Right lobe of liver (tissue), 6 donors: ENCODE data around the gene GPX5. TPM values are rescaled to one million over a fixed set of nuclear protein-coding genes. Genes with fewer than 3 reads are reported as not detected.
"Not testable (repeated sequence)": the region's sequence is repeated elsewhere in the genome, so short reads cannot be mapped to it uniquely, and the experiment has no call there.

Experiments used
- ATAC-seq, 4 donors: fragments of 200-7000 bp; cut with Tn5 transposase; one replicate each; pipeline ENCODE4 v1.9.1; 2020; ENCODE audit warnings: mild to moderate bottlenecking in 4 of 4, moderate library complexity in 4 of 4
- DNase-seq, 3 donors: peaks; one replicate each; pipeline ENCODE4 v3.0.0-alpha.2; 2020
- H3K27ac ChIP-seq, 3 donors: fragments of 200-600 bp; one replicate each; pipeline ENCODE4 v1.8.0; 2022
- H3K27me3 ChIP-seq, 2 donors: fragments of 200-600 bp; one replicate each; pipeline ENCODE4 v1.8.0; 2022
- H3K36me3 ChIP-seq, 4 donors: fragments of 200-600 bp; sonication (generic) in 1 of 4; one replicate each; pipeline versions ENCODE4 v1.5.1 to v1.8.0; 2017 to 2022; ENCODE audit warnings: control low read depth in 1 of 4
- H3K4me1 ChIP-seq, 4 donors: fragments of 200-600 bp; sonication (generic) in 1 of 4; one replicate each; pipeline versions ENCODE4 v1.5.1 to v1.8.0; 2017 to 2022; ENCODE audit warnings: control low read depth in 1 of 4
- H3K4me3 ChIP-seq, 3 donors: fragments of 200-600 bp; one replicate each; pipeline ENCODE4 v1.8.0; 2022
- H3K9me3 ChIP-seq, 4 donors: fragments of 200-600 bp; sonication (generic) in 1 of 4; one replicate each; pipeline versions ENCODE4 v1.5.1 to v1.8.0; 2017 to 2022; ENCODE audit warnings: control low read depth in 1 of 4
- CTCF ChIP-seq, 4 donors: fragments of 200-600 bp in 3 of 4; fragments of 450-650 bp in 1 of 4; IDR thresholded peaks; one replicate each; pipeline versions ENCODE4 v1.5.1 to v1.8.0; 2016 to 2022; ENCODE audit warnings: antibody characterized with exemption in 4 of 4, mild to moderate bottlenecking in 2 of 4
- POLR2A ChIP-seq: fragments of 450-650 bp; IDR thresholded peaks from one replicate; pipeline ENCODE4 v1.6.1; 2017; ENCODE audit warnings: antibody characterized with exemption, mild to moderate bottlenecking
- WGBS: methylation state at CpG from one replicate; pipeline ENCODE4 v1.1.6; 2018; ENCODE audit warnings: low coverage, low lambda C conversion rate; ENCODE audit not compliant: insufficient coverage; ENCODE audit errors: missing lambda C conversion rate; 5-methylcytosine and 5-hydroxymethylcytosine counted together
- intact Hi-C, 2 donors: fragments of 100-400 bp; cut with DNase I; formaldehyde crosslinking; loops; one replicate each; pipeline versions ENCODE4 v1.11.2 to v1.14.1; 2022
- total RNA-seq, 6 experiments: library from RNA; depleted of rRNA in 2 of 6; stranded (reverse); fragments of >200 nt in 2 of 6; fragmentation: NEBNext Ultra II Directional in 3 of 6; extraction: Animal tissue kit (Norgen Biotek cat#: 25700) in 3 of 6; gene quantifications; one replicate each; pipeline versions ENCODE4 v1.1.0 to v1.2.4, GENCODE V29; 2016 to 2023
- donor health status: DM: no; HTN: yes; CAD: no.
- donor health status: DM: no; HTN: no; CAD: no.
- donor health status: DM: no; HTN: no; CAD: no.
- donor health status: DM: no; HTN: yes; CAD: no.
- donor health status: DM: no; HTN: yes; CAD: no.

GPX5 gene
- total RNA-seq, 6 experiments from 2014 or later = not detected

GRCh38 chr6:28506807-28507475 is 18.7 kb upstream of the GPX5 start:
- Histone ChIP-seq H3K27me3 (no peaks in the 10 kb centered on the region), H3K4me1 (no peaks in the 10 kb centered on the region), H3K9me3 (no peaks in the 10 kb centered on the region), H3K27ac (no peak overlapping the region), H3K4me3 (no peak overlapping the region), H3K36me3 (no peaks in the 10 kb centered on the region)
- no peak for DNase-seq
- no peak for ATAC-seq
- 31% methylated on average over 3 of the region's 4 CpGs for WGBS
- intact Hi-C loops = loop anchor here in 1 of 2 donors (10.0 kb wide), 1 partner anchor 68 kb away; no protein-coding TSS in a partner anchor
- TF ChIP-seq CTCF (IDR thresholded peaks at IDR 0.05) (no peak), POLR2A (no peak)

- DNase-seq (no peak), ATAC-seq (no peak)
- intact Hi-C loops = no loop called here
- no peaks in the 10 kb centered on the region for H3K27me3 ChIP-seq
- 95% methylated on average over 7 of the region's 51 CpGs for WGBS
- no peak for TF ChIP-seq CTCF (IDR thresholded peaks at IDR 0.05)
- no peak for TF ChIP-seq POLR2A
- H3K9me3 ChIP-seq = no peaks in the 10 kb centered on the region
- H3K4me1 ChIP-seq = no peaks in the 10 kb centered on the region
- H3K27ac ChIP-seq = no peak overlapping the region
- no peaks in the 10 kb centered on the region for H3K36me3 ChIP-seq
- H3K4me3 ChIP-seq = no peak overlapping the region
Measured at GRCh38 chr6:28511628-28512300, 13.9 kb upstream of the GPX5 start.

GRCh38 chr6:28512387-28512786 is 13.3 kb upstream of the GPX5 start:
- intact Hi-C loops, DNase-seq, H3K27ac ChIP-seq, ATAC-seq, H3K4me3 ChIP-seq, H3K4me1 ChIP-seq, H3K36me3 ChIP-seq, H3K27me3 ChIP-seq, H3K9me3 ChIP-seq: not testable (repeated sequence)
- WGBS = no CpG with 5 or more reads among the region's 8 CpGs

GRCh38 chr6:28515676-28516075 is 10.0 kb upstream of the GPX5 start, which contains the start of gene GPX6:
Gene GPX6, minus strand, starts transcription at chr6:28515793. Its CDS starts 50 bp downstream, at chr6:28515743.
- ATAC-seq = no peak
- Histone ChIP-seq H3K4me1 (no peaks in the 10 kb centered on the region), H3K4me3 (no peak within 1 kb of the TSS), H3K9me3 (no peaks in the 10 kb centered on the region), H3K27me3 (no peaks in the 10 kb centered on the region), H3K36me3 (no peaks in the 10 kb centered on the region), H3K27ac (no peak within 1 kb of the TSS)
- no peak for DNase-seq
- 42% methylated on average over 3 of the region's 4 CpGs for WGBS
- intact Hi-C loops = no loop called here
- TF ChIP-seq CTCF (IDR thresholded peaks at IDR 0.05) = no peak

GRCh38 chr6:28517964-28518363 is 7.7 kb upstream of the GPX5 start:
- 55% methylated on average over 1 of the region's 2 CpGs for WGBS

More at GRCh38 chr6:28517964-28518363, 7.7 kb upstream of the GPX5 start:
- H3K4me3 ChIP-seq = no peak overlapping the region
- ATAC-seq (no peak), DNase-seq (no peak)
- intact Hi-C loops = no loop called here
- H3K36me3 ChIP-seq = no peaks in the 10 kb centered on the region
- TF ChIP-seq POLR2A = no peak
- TF ChIP-seq CTCF (IDR thresholded peaks at IDR 0.05) = no peak
- no peaks in the 10 kb centered on the region for H3K9me3 ChIP-seq
- H3K27ac ChIP-seq = no peak overlapping the region
- no peaks in the 10 kb centered on the region for H3K27me3 ChIP-seq
- H3K4me1 ChIP-seq = no peaks in the 10 kb centered on the region
